ENCODE measurements around the gene SPRN. TPM values are rescaled to one million over a fixed set of nuclear protein-coding genes. Genes with fewer than 3 reads are reported as not detected.
"Not testable (repeated sequence)": the region's sequence is repeated elsewhere in the genome, so short reads cannot be mapped to it uniquely, and the experiment has no call there.

SPRN gene
- total and polyA plus RNA-seq, 5 donors: 0.11 TPM; not detected in 4

GRCh38 chr10:133444342-133445267 is 20.2 kb upstream of the SPRN start:
- 93% methylated on average over 12 of the region's 12 CpGs for WGBS
- ATAC-seq: no peak

GRCh38 chr10:133442967-133443924 is 18.8 kb upstream of the SPRN start:
- Histone ChIP-seq H3K4me1 (ENCODE audit: control insufficient read depth, insufficient read depth, low read length) (no peaks in the 10 kb centered on the region), H3K27me3 (ENCODE audit: control insufficient read depth, insufficient read depth) (no peaks in the 10 kb centered on the region), H3K27ac (ENCODE audit: low read length) (no peak overlapping the region), H3K4me3 (ENCODE audit: low read length) (no peak overlapping the region), H3K9me3 (ENCODE audit: control insufficient read depth, low read length) (no peaks in the 10 kb centered on the region)
- WGBS: 89% methylated on average over 16 of the region's 16 CpGs
- no peak for ATAC-seq
- intact Hi-C loops (cut with DNase I): no loop called here
- peak in 2 of 3 donors; percentile 25 to 37 for DNase-seq

More at GRCh38 chr10:133444342-133445267, 20.2 kb upstream of the SPRN start:
- peak in 1 of 3 donors; percentile 22 for DNase-seq
- Histone ChIP-seq H3K4me1 (ENCODE audit: control insufficient read depth, insufficient read depth, low read length) (no peaks in the 10 kb centered on the region), H3K27ac (ENCODE audit: low read length) (no peak overlapping the region), H3K9me3 (ENCODE audit: control insufficient read depth, low read length) (no peaks in the 10 kb centered on the region), H3K27me3 (ENCODE audit: control insufficient read depth, insufficient read depth) (no peaks in the 10 kb centered on the region), H3K4me3 (ENCODE audit: low read length) (no peak overlapping the region)
- intact Hi-C loops (cut with DNase I): no loop called here

- H3K27me3 ChIP-seq (ENCODE audit: control insufficient read depth, insufficient read depth): no peaks in the 10 kb centered on the region
- WGBS: 77% methylated on average over 23 of the region's 23 CpGs
- intact Hi-C loops (cut with DNase I): no loop called here
- DNase-seq (peak in 1 of 3 donors; percentile 50), ATAC-seq (no peak)
- H3K4me1 ChIP-seq (ENCODE audit: control insufficient read depth, insufficient read depth, low read length): no peaks in the 10 kb centered on the region
- no peaks in the 10 kb centered on the region for H3K9me3 ChIP-seq (ENCODE audit: control insufficient read depth, low read length)
- H3K27ac ChIP-seq (ENCODE audit: low read length): no peak overlapping the region
- no peak overlapping the region for H3K4me3 ChIP-seq (ENCODE audit: low read length)
Observed at GRCh38 chr10:133442191-133442966, 18.0 kb upstream of the SPRN start.

- WGBS: 87% methylated on average over 12 of the region's 12 CpGs
- Histone ChIP-seq H3K4me3 (ENCODE audit: low read length) (no peak overlapping the region), H3K9me3 (ENCODE audit: control insufficient read depth, low read length) (no peaks in the 10 kb centered on the region), H3K4me1 (ENCODE audit: control insufficient read depth, insufficient read depth, low read length) (no peaks in the 10 kb centered on the region), H3K27me3 (ENCODE audit: control insufficient read depth, insufficient read depth) (no peaks in the 10 kb centered on the region), H3K27ac (ENCODE audit: low read length) (no peak overlapping the region)
- intact Hi-C loops (cut with DNase I): no loop called here
- DNase-seq (no peak), ATAC-seq (no peak)
Observed at GRCh38 chr10:133441780-133442179, 17.4 kb upstream of the SPRN start.

- ATAC-seq; H3K27me3 ChIP-seq (ENCODE audit: control insufficient read depth, insufficient read depth); H3K4me1 ChIP-seq (ENCODE audit: control insufficient read depth, insufficient read depth, low read length); H3K27ac ChIP-seq (ENCODE audit: low read length); H3K9me3 ChIP-seq (ENCODE audit: control insufficient read depth, low read length); H3K4me3 ChIP-seq (ENCODE audit: low read length); intact Hi-C loops (cut with DNase I): not testable (repeated sequence)
- DNase-seq: peak in 1 of 3 donors; percentile 51
- 89% methylated on average over 14 of the region's 21 CpGs for WGBS
Observed at GRCh38 chr10:133441356-133441755, 16.9 kb upstream of the SPRN start.

GRCh38 chr10:133440633-133441285 is 16.3 kb upstream of the SPRN start:
- intact Hi-C loops (cut with DNase I): no loop called here
- 94% methylated on average over 18 of the region's 18 CpGs for WGBS

GRCh38 chr10:133439517-133440461 is 15.4 kb upstream of the SPRN start:
- 80% methylated on average over 25 of the region's 25 CpGs for WGBS
- no peak overlapping the region for H3K27ac ChIP-seq (ENCODE audit: low read length)
- intact Hi-C loops (cut with DNase I): no loop called here
- no peaks in the 10 kb centered on the region for H3K27me3 ChIP-seq (ENCODE audit: control insufficient read depth, insufficient read depth)
- no peaks in the 10 kb centered on the region for H3K4me1 ChIP-seq (ENCODE audit: control insufficient read depth, insufficient read depth, low read length)
- peak in 2 of 3 donors; percentile 19 to 41 for DNase-seq
- no peak overlapping the region for H3K4me3 ChIP-seq (ENCODE audit: low read length)
- ATAC-seq: no peak
- H3K9me3 ChIP-seq (ENCODE audit: control insufficient read depth, low read length): no peaks in the 10 kb centered on the region

More at GRCh38 chr10:133440633-133441285, 16.3 kb upstream of the SPRN start:
- H3K4me1 ChIP-seq (ENCODE audit: control insufficient read depth, insufficient read depth, low read length): no peaks in the 10 kb centered on the region
- peak in 2 of 3 donors; percentile 22 to 31 for DNase-seq
- H3K27ac ChIP-seq (ENCODE audit: low read length): no peak overlapping the region
- no peak overlapping the region for H3K4me3 ChIP-seq (ENCODE audit: low read length)
- H3K27me3 ChIP-seq (ENCODE audit: control insufficient read depth, insufficient read depth): no peaks in the 10 kb centered on the region
- ATAC-seq: no peak
- H3K9me3 ChIP-seq (ENCODE audit: control insufficient read depth, low read length): no peaks in the 10 kb centered on the region

GRCh38 chr10:133438711-133439273 is 14.4 kb upstream of the SPRN start:
- Histone ChIP-seq H3K4me1 (ENCODE audit: control insufficient read depth, insufficient read depth, low read length) (no peaks in the 10 kb centered on the region), H3K27ac (ENCODE audit: low read length) (no peak overlapping the region), H3K4me3 (ENCODE audit: low read length) (no peak overlapping the region), H3K9me3 (ENCODE audit: control insufficient read depth, low read length) (no peaks in the 10 kb centered on the region), H3K27me3 (ENCODE audit: control insufficient read depth, insufficient read depth) (no peaks in the 10 kb centered on the region)
- ATAC-seq: no peak
- WGBS: 77% methylated on average over 11 of the region's 11 CpGs
- peak in 2 of 3 donors; percentile 12 to 28 for DNase-seq
- intact Hi-C loops (cut with DNase I): no loop called here

- H3K9me3 ChIP-seq (ENCODE audit: control insufficient read depth, low read length); H3K27ac ChIP-seq (ENCODE audit: low read length); H3K4me1 ChIP-seq (ENCODE audit: control insufficient read depth, insufficient read depth, low read length); H3K27me3 ChIP-seq (ENCODE audit: control insufficient read depth, insufficient read depth); H3K4me3 ChIP-seq (ENCODE audit: low read length); intact Hi-C loops (cut with DNase I): not testable (repeated sequence)
- ATAC-seq: peak; percentile 32 to 36
- DNase-seq: peak in 1 of 3 donors; percentile 41
- WGBS: 81% methylated on average over 5 of the region's 25 CpGs
Observed at GRCh38 chr10:133432789-133433188, 8.4 kb upstream of the SPRN start.
